GM19324 (cell line): ENCODE data around the gene CCNG1.

ENCODE experiments used
- ATAC-seq: cut with Tn5 transposase; IDR thresholded peaks from one replicate; pipeline ENCODE4 v1.9.1; 2021; ENCODE audit warnings: mild to moderate bottlenecking, moderate library complexity; ENCODE audit not compliant: unreplicated experiment, low FRiP score

CCNG1 gene

DNA sequence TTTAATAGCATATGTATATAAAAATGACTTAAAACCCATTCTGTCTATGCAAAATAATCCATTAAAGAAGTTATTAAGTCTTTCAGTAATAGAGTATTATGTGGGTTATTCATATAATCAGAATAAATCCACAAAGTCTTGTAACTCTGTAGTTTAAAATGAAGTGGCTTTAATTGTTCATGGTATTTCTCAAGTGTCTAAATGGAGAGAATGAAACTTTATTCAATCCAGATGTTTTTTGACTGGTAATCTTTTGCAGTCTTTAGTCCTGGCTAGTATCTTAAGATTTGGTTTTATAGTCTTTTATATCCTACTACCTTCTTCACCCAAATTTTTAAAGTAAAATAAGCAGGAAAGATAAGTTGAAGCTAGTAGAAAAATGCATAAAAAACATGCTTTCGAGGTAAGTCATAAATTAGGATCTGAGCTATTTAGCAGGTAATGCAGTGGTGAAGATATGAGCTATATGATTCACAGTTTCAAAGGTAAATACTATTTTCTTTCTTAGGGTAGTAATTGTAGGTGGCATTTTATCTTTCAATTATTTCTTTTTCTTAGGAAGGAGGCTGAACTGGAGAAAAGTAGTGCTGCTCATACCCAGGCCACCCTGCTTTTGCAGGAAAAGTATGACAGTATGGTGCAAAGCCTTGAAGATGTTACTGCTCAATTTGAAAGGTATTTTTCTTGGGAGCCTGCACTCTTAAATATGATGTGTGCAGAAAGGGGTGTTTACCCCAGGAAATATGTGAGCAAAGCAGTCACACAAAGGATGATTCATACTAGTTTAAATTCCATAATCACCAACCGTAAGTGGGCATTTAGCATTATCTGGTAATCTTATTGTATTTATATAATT is 41.0 kb downstream of the CCNG1 start:
- ATAC-seq = no peak

DNA sequence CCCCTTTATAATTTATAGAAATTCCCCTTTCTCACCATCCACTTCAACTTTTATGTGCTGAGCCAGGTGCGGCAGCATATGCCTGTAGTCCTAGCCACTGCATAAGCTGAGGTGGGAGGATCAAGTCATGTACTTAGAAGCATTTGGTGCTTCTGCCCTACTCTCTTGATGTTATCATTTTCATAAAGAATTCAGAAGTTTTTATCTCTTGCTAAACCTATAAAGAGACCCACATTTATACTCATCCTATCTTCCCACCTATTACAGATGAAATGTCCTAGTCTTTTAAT is 41.5 kb downstream of the CCNG1 start:
- ATAC-seq = no peak

DNA sequence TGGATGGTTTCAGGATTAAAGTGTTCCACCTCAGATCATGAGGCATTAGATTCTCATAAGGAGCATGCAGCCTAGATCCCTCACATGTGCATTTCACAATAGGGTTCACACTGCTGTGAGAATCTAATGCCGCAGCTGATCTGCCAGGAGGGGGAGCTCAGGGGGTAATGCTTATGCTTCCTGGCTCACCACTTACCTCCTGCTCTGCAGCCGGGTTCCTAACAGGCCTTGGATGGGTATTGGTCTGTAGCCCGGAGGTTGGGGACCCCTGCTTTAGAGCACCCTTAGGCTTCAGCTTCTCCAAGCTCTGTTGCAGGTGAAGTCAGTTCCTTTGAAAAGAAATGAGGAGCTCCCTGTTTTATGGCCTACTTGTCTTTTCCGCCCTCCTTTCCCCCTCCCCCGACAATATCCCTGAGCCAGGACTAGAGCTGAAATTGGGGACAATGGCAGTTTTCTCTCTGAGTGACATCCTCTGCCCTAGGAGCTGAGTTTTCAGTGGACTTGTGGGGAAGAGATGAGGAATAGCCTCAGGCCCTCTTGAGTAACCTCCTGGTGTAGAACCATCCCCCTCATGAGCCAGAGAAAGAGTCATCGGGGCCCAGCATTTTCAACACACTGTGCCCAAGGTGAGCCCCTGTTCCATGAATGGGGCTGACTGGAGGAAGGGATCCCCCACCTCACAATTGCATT is 51.8 kb downstream of the CCNG1 start:
- ATAC-seq = no peak

DNA sequence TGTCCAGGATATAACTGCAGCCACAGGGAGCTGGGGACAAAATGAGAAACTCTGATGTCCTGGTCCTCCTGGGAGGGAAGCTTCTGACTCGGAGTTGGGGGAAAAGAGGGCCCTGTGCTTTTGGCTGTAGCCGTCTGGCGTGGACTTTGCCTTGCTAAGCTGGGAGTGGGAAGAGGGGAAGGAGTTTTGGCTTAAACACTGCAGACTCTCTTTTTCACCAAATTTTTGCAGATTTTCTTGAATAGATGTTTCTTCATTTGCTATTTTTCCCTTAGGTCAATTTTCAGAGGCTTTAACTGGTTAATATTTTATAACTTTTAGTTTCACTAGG is 52.3 kb downstream of the CCNG1 start:
- no peak for ATAC-seq
